PC-9 (cell line): ENCODE results near the gene HEPACAM2. TPM values are rescaled to one million over a fixed set of nuclear protein-coding genes. Genes with fewer than 3 reads are reported as not detected.
A peak's percentile ranks its signal among the peaks of the same experiment; 100 is the strongest.

Experiments
- BruUV-seq: library from RNA; stranded (reverse); fragments of 400-500 nt; replicated peaks from 2 replicates; lab custom pipeline; 2021; lab: Mats Ljungman, UMichigan
- CTCF ChIA-PET: fragments of 300-600 bp; sonication (Branson Sonifier 250); formaldehyde crosslinking; loops from one replicate; lab custom pipeline; 2022; ENCODE audit warnings: antibody characterized with exemption; lab: Charles Lee
- POLR2A ChIA-PET: fragments of 300-600 bp; sonication (Branson Sonifier 250); formaldehyde crosslinking; loops from one replicate; lab custom pipeline; 2022; ENCODE audit warnings: antibody characterized with exemption; ENCODE audit not compliant: unreplicated experiment; lab: Charles Lee
- DNase-seq, 2 experiments: peaks; one replicate each; pipeline versions ENCODE4 v3.0.0 to v3.0.0-alpha.2; 2015 to 2022; ENCODE audit warnings: mixed read lengths in 1 of 2
- H2AFZ ChIP-seq: fragments of 200-600 bp; sonication (generic); 2 replicates; pipeline ENCODE4 v1.8.1; 2017; ENCODE audit warnings: antibody characterized with exemption
- H3F3A ChIP-seq: fragments of 200-600 bp; sonication (generic); 2 replicates; pipeline ENCODE4 v1.8.1; 2017; ENCODE audit warnings: antibody characterized with exemption, mild to moderate bottlenecking, low read depth; ENCODE audit not compliant: insufficient read depth
- H3K27ac ChIP-seq: fragments of 200-600 bp; sonication (generic); 2 replicates; pipeline ENCODE4 v1.6.1; 2016; ENCODE audit warnings: mixed run types
- H3K27me3 ChIP-seq: fragments of 200-600 bp; sonication (generic); 2 replicates; pipeline ENCODE4 v1.6.1; 2016; ENCODE audit warnings: low read depth, mixed run types; ENCODE audit not compliant: insufficient read depth
- H3K36me3 ChIP-seq: fragments of 200-600 bp; sonication (generic); 2 replicates; pipeline ENCODE4 v1.6.1; 2016; ENCODE audit warnings: low read depth, mixed run types
- H3K4me1 ChIP-seq: fragments of 200-600 bp; sonication (generic); replicated peaks from 2 replicates; pipeline ENCODE4 v1.6.1; 2016; ENCODE audit warnings: mixed run types; ENCODE audit not compliant: insufficient read depth
- H3K4me2 ChIP-seq: fragments of 200-600 bp; sonication (generic); 2 replicates; pipeline ENCODE4 v1.6.1; 2017; ENCODE audit warnings: mixed run types
- H3K4me3 ChIP-seq: fragments of 200-600 bp; sonication (generic); 2 replicates; pipeline ENCODE4 v1.6.1; 2016; ENCODE audit warnings: mixed run types
- H3K79me2 ChIP-seq: fragments of 200-600 bp; sonication (generic); 2 replicates; pipeline ENCODE4 v1.6.1; 2017; ENCODE audit warnings: low read depth, mixed run types
- H3K9me2 ChIP-seq: fragments of 200-600 bp; sonication (generic); 2 replicates; pipeline ENCODE4 v1.8.1; 2017; ENCODE audit warnings: mild to moderate bottlenecking; ENCODE audit not compliant: insufficient read depth
- H3K9me3 ChIP-seq: fragments of 200-600 bp; sonication (generic); 2 replicates; pipeline ENCODE4 v1.8.1; 2016; ENCODE audit warnings: low read depth; ENCODE audit not compliant: insufficient read depth
- H4K20me1 ChIP-seq: fragments of 200-600 bp; sonication (generic); 2 replicates; pipeline ENCODE4 v1.8.1; 2017; ENCODE audit not compliant: insufficient read depth
- CTCF ChIP-seq: fragments of 200-600 bp; sonication (generic); conservative IDR thresholded peaks from 2 replicates; pipeline ENCODE4 v1.6.1; 2017; ENCODE audit warnings: mixed run types, antibody characterized with exemption, mild to moderate bottlenecking, moderate library complexity
- EZH2 ChIP-seq: fragments of 200-600 bp; sonication (generic); IDR thresholded peaks from 2 replicates; pipeline ENCODE4 v1.8.0; 2017; ENCODE audit warnings: antibody characterized with exemption, low read depth
- intact Hi-C: fragments of 100-400 bp; cut with micrococcal nuclease; formaldehyde crosslinking; loops from one replicate; pipeline ENCODE4 v1.10.0; 2022; ENCODE audit not compliant: unreplicated experiment
- total RNA-seq: library from RNA; stranded (reverse); gene quantifications from 2 replicates; pipeline ENCODE4 v1.2.3, GENCODE V29; 2021

Gene HEPACAM2
- total RNA-seq, 1 experiment from 2014 or later = not detected

- CTCF ChIA-PET = interaction anchor here (1.1 to 1.6 kb wide), 2 partner anchors 115 to 703 kb away, joined by 4 to 5 read pairs; partner anchors contain the start of gene RBM48
- H3K9me3 ChIP-seq = no peaks in the 10 kb centered on the region
- BruUV-seq = TSS peak; percentile 98
- no peaks in the 10 kb centered on the region for H3K27me3 ChIP-seq
- H3K4me3 ChIP-seq = peak within 1 kb of the TSS; percentile 70
- POLR2A ChIA-PET = interaction anchor here (0.5 to 0.8 kb wide), 11 partner anchors 10 to 1069 kb away, joined by 3 to 11 read pairs (median 4); partner anchors contain the start of genes ANKIB1 and KRIT1
- H3K9me2 ChIP-seq = no peaks in the 10 kb centered on the region
- H3K79me2 ChIP-seq = peaks cover 27% of the 10 kb centered on the region
- no peaks in the 10 kb centered on the region for H4K20me1 ChIP-seq
- peaks cover 11% of the 10 kb centered on the region; the same call in 1 of the 2 replicates for H3F3A ChIP-seq
- DNase-seq = peak; percentile 95 to 96
- TF ChIP-seq CTCF (peak; percentile 21; the same call in 1 of the 2 replicates), EZH2 (no peak)
- H3K36me3 ChIP-seq = no peaks in the 10 kb centered on the region
- H3K4me2 ChIP-seq = peak within 1 kb of the TSS; percentile 92
- peak within 1 kb of the TSS; percentile 86 for H3K27ac ChIP-seq
- H3K4me1 ChIP-seq = peaks cover 14% of the 10 kb centered on the region; the same call in 1 of the 2 replicates
- peak within 1 kb of the TSS; percentile 85 for H2AFZ ChIP-seq
- intact Hi-C loops = loop anchor here (1.0 to 5.0 kb wide), 4 partner anchors 114 to 770 kb away; partner anchors contain the start of genes CDK6, PEX1 and RBM48
Measured at GRCh38 chr7:93231799-93232672, 5.8 kb upstream of the HEPACAM2 start, which contains the start of gene VPS50. Gene VPS50 (plus strand): TSS chr7:93232366. CDS start chr7:93232468, 102 bp downstream.

- Histone ChIP-seq H4K20me1 (no peaks in the 10 kb centered on the region), H3K9me3 (no peaks in the 10 kb centered on the region), H3K4me3 (peak overlapping the region; percentile 70), H3K4me2 (peak overlapping the region; percentile 92), H3K4me1 (peaks cover 14% of the 10 kb centered on the region; the same call in 1 of the 2 replicates), H3F3A (peaks cover 11% of the 10 kb centered on the region; the same call in 1 of the 2 replicates), H3K9me2 (no peaks in the 10 kb centered on the region), H3K79me2 (peaks cover 27% of the 10 kb centered on the region), H3K27ac (peak overlapping the region; percentile 86), H3K27me3 (no peaks in the 10 kb centered on the region), H3K36me3 (no peaks in the 10 kb centered on the region), H2AFZ (peak overlapping the region; percentile 85)
- BruUV-seq = no TSS peak
- CTCF ChIA-PET = interaction anchor here (0.7 to 1.6 kb wide), 2 partner anchors 703 to 1116 kb away, joined by 3 to 4 read pairs; partner anchors contain the start of gene RBM48
- intact Hi-C loops = loop anchor here (5.0 kb wide), 3 partner anchors 394 to 769 kb away; partner anchors contain the start of genes CDK6, PEX1 and RBM48
- TF ChIP-seq CTCF (no peak), EZH2 (no peak)
- POLR2A ChIA-PET = interaction anchor here (0.5 to 0.8 kb wide), 3 partner anchors 114 to 356 kb away, joined by 3 to 11 read pairs (median 4); no protein-coding TSS in a partner anchor
- peak in 1 of 2 experiments; percentile 54 for DNase-seq
Measured at GRCh38 chr7:93231259-93231658, 5.0 kb upstream of the HEPACAM2 start.

- TF ChIP-seq EZH2 (no peak), CTCF (peak; percentile 90)
- CTCF ChIA-PET = no interaction called here
- Histone ChIP-seq H3K27ac (no peak overlapping the region), H2AFZ (no peak overlapping the region), H3K79me2 (peaks cover 7% of the 10 kb centered on the region), H3K9me3 (no peaks in the 10 kb centered on the region), H3K36me3 (no peaks in the 10 kb centered on the region), H3K4me1 (peaks cover 14% of the 10 kb centered on the region; the same call in 1 of the 2 replicates), H3F3A (peaks cover 11% of the 10 kb centered on the region; the same call in 1 of the 2 replicates), H3K9me2 (no peaks in the 10 kb centered on the region; the same call in 1 of the 2 replicates), H3K27me3 (no peaks in the 10 kb centered on the region), H4K20me1 (no peaks in the 10 kb centered on the region), H3K4me2 (no peak overlapping the region), H3K4me3 (no peak overlapping the region)
- intact Hi-C loops = loop anchor here (1.0 to 10.0 kb wide), 3 partner anchors 174 to 607 kb away; no protein-coding TSS in a partner anchor
- BruUV-seq = no TSS peak
- POLR2A ChIA-PET = no interaction called here
- peak in 1 of 2 experiments; percentile 64 for DNase-seq
Measured at GRCh38 chr7:93228302-93228701, 2.0 kb upstream of the HEPACAM2 start.
